SK-N-SH treated with all-trans-retinoic acid at 6 μM for 48 hours (cell line): ENCODE results near the gene CHN1.

Source experiments
- RARB ChIP-seq: fragments of 250-450 bp; sonication (Bioruptor Pico); IDR thresholded peaks from 2 replicates; pipeline ENCODE4 v1.8.0; 2021; ENCODE audit warnings: mild to moderate bottlenecking, moderate library complexity
- TCF4 ChIP-seq: fragments of 250-450 bp; sonication (Bioruptor Pico); IDR thresholded peaks from 2 replicates; pipeline ENCODE4 v1.8.0; 2021; ENCODE audit warnings: mild to moderate bottlenecking, moderate library complexity, borderline replicate concordance
- ZC3H10 ChIP-seq: fragments of 250-450 bp; sonication (Bioruptor Pico); IDR thresholded peaks from 2 replicates; pipeline ENCODE4 v1.5.1; 2021; ENCODE audit warnings: mild to moderate bottlenecking, moderate library complexity

DNA sequence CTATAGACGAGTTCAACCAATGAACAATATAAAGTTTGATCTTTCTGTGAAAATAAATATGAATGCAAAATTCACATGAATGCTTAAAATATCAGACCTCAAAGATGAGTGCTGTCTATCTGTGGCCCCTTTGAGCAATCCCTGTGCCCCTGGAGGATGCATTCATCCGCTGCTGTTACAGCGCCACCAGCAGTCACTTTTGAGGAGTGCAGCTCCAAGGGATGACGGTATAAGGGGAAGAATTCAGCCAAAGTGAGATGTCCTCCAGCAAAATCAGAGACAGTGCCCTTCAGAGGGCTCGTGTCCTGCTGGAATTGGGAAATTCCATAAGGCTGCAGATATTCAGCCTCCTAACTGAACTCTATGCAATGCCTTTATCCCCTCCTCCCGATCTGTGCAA, 229.0 kb downstream of the CHN1 start:
- TF ChIP-seq RARB (no peak), ZC3H10 (CRISPR knock-in tag) (no peak), TCF4 (no peak)
